Fibroblast of mammary gland (primary cell): ENCODE data around the gene EPB41L1.

ENCODE experiments used
- DNase-seq: peaks from one replicate; pipeline ENCODE4 v3.0.0-alpha.2; 2010; ENCODE audit warnings: low read depth
- H3K4me3 ChIP-seq: 2 replicates; pipeline ENCODE4 v1.5.1; 2011; ENCODE audit warnings: low read depth, mild to moderate bottlenecking, low read length, moderate library complexity; ENCODE audit not compliant: control insufficient read depth
- TF ChIP-seq, protein P1 (sequence below): conservative IDR thresholded peaks from 2 replicates; pipeline ENCODE4 v1.5.1; 2011; ENCODE audit warnings: low read depth, low read length, inconsistent platforms; ENCODE audit not compliant: control insufficient read depth, insufficient read depth

EPB41L1 gene

DNA sequence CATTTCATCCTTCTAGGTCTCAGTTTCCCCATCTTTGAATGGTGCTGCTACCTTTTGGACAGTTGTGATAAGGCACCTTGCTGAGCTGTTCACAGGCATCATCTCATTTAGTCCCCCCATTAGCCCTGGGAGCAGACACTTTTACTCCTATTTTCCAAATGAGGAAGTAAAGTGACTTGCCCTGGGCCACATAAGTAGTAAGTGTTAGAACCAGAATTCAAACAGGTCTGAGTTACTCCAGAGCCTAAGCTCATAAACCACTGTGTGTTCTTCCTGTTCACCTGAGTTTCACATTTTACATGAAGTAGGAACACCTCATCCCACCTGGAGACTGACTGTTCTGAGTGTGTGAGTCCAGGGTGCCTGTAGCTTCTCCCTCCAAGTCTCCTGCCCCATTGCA is 43.5 kb upstream of the EPB41L1 start:
- TF ChIP-seq, protein P1, sequence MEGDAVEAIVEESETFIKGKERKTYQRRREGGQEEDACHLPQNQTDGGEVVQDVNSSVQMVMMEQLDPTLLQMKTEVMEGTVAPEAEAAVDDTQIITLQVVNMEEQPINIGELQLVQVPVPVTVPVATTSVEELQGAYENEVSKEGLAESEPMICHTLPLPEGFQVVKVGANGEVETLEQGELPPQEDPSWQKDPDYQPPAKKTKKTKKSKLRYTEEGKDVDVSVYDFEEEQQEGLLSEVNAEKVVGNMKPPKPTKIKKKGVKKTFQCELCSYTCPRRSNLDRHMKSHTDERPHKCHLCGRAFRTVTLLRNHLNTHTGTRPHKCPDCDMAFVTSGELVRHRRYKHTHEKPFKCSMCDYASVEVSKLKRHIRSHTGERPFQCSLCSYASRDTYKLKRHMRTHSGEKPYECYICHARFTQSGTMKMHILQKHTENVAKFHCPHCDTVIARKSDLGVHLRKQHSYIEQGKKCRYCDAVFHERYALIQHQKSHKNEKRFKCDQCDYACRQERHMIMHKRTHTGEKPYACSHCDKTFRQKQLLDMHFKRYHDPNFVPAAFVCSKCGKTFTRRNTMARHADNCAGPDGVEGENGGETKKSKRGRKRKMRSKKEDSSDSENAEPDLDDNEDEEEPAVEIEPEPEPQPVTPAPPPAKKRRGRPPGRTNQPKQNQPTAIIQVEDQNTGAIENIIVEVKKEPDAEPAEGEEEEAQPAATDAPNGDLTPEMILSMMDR = no peak
- DNase-seq = no peak
- no peak overlapping the region for H3K4me3 ChIP-seq

DNA sequence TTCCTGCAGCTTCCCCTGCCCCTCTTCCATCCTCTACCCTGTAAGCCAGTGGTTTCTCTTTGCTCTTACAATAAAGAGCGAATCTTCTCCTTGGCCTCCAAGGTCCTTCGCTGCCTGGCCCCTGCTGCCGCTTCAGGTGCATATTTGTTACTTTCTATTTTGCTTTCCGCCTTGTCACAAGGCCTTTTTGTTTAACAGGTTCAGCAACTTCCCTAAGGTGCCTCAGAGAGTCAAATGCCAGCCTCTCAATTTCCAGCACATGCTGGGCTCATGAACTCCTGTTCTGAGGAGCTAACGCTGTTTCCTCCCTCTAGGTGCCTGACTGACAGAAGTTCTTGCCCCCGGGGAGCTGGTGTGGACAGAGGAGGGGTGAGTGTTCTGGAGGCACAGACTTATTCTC is 42.4 kb upstream of the EPB41L1 start:
- TF ChIP-seq, protein P1 = no peak
- DNase-seq = no peak
- H3K4me3 ChIP-seq = no peak overlapping the region

DNA sequence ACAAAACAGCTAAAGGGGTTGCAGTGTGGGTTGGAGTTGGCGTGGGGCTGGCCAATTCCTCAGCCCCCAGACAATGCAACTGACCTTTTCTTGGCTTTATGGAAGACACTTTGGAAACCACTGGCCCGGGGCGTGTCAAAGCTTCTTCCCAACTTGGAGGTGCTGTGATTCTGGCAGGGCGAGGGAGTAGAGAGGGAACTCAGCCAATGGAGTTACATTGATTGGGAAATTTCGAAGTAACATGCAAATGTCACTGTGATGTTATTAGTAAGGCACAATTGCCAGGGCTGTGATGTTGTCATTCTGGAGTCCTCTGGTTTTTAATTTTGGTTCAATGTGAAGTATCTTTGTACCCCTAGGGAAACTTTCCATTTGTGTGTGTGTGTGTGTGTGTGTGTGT is 41.5 kb upstream of the EPB41L1 start:
- TF ChIP-seq, protein P1 = no peak
- no peak for DNase-seq
- no peak overlapping the region for H3K4me3 ChIP-seq

DNA sequence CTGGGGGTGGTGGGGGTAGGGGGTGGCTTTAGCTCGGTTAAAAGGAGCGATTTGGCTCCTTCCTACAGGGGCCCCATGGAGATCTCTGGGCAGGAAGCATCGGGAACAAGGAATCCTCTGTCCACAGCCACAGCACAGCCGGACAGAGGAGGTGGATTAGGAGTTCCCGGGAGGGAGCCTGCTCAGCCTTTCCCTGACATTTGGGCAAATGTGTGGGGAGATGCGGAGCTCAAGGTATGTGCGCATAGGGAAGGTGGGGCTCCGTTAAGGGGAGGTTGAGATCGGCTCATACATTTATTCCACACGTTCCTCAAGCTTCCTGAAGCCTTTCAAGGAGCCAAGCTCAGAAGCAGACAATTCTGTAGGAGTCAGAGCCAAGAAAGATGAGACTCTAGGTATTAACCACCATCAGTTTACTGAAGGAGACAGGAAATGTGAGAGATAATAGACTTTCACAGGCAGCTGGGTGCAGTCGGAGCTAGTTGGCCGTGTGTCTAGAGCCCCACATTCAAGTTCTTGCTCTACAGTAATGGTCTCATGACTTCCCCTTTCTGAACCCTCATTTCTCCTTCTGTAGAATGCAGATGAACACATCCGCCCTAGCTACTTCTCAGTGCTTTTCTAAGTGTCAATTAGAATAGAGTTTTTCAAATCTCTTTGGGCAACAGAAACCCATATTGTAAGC is 40.8 kb upstream of the EPB41L1 start:
- TF ChIP-seq, protein P1 = no peak
- no peak for DNase-seq
- no peak overlapping the region for H3K4me3 ChIP-seq

DNA sequence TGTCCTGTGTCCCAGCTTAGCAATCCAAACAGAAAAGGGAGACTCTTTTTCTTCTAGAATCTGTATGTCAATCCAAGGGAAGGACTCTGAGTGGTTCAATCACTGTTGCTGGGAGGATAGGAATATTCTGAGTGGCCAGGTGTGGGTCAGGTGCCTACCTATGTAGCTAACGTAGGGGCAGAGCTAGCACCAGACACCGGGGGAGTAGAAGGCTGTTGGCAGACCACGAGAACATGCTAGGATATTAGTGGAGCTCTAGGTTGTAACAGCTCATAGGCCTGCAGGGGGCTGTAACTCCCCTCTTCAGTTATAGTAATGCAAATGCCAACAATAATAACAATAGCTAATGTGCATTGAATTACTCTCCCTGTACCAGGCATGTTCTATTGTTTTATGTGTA is 39.8 kb upstream of the EPB41L1 start:
- no peak overlapping the region for H3K4me3 ChIP-seq
- TF ChIP-seq, protein P1 = no peak
- DNase-seq = no peak

DNA sequence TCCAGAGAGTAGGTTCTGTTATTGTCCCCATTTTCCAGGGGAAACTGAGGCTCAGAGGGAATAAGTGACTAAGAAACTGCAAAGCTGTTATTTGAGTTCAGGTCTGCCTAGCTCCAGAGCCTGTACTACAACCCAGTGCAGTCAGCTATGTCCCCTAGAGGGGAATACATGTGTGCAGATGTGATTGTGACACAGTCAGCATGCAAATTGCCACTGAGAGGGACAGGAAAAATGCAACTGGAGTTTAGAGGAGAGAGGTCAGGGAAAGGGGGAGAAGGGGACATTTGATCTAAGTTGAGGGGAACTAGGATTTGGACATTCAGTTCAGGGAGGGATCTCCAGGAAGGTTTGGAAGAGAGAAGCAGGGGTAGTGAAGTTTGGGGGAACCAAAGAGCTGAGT is 38.6 kb upstream of the EPB41L1 start:
- TF ChIP-seq, protein P1 = no peak
- DNase-seq = no peak
- H3K4me3 ChIP-seq = no peak overlapping the region
